ENCODE results near the gene APOL1. TPM values are rescaled to one million over a fixed set of nuclear protein-coding genes. Genes with fewer than 3 reads are reported as not detected.
A peak's percentile ranks its signal among the peaks of the same experiment; 100 is the strongest.

APOL1 gene
- total RNA-seq, 1 experiment from 2014 or later: 0.30 TPM

- Histone ChIP-seq H3K27me3 (ENCODE audit: insufficient read depth, low read length) (no peaks in the 10 kb centered on the region), H2AFZ (ENCODE audit: low read depth, low read length, poor library complexity, severe bottlenecking) (no peak overlapping the region), H3K36me3 (ENCODE audit: control insufficient read depth in 1 of 2, insufficient read depth in 2 of 2, low read length in 2 of 2) (peaks cover 52 to 65% of the 10 kb centered on the region in 2 experiments), H3K4me1 (ENCODE audit: control insufficient read depth in 1 of 2, insufficient read depth in 2 of 2, low read length in 2 of 2) (no peaks in the 10 kb centered on the region), H3K4me3 (replicated peaks in 1 of 2; ENCODE audit: low read depth in 1 of 2, low read length in 2 of 2) (no peak overlapping the region), H4K20me1 (ENCODE audit: insufficient read depth) (no peaks in the 10 kb centered on the region), H3K27ac (ENCODE audit: low read depth, low read length) (no peak overlapping the region), H3K9me2 (ENCODE audit: insufficient read depth) (no peaks in the 10 kb centered on the region), H3K79me2 (ENCODE audit: insufficient read depth, low read length) (no peaks in the 10 kb centered on the region), H3K4me2 (ENCODE audit: low read length) (no peak overlapping the region), H3K9ac (ENCODE audit: low read length) (no peak overlapping the region), H3K9me3 (ENCODE audit: control insufficient read depth in 1 of 2, insufficient read depth in 1 of 2, low read depth in 1 of 2, low read length in 2 of 2) (no peaks in the 10 kb centered on the region)
- no TSS peak for BruUV-seq (replicated peaks)
- ChIA-PET RAD21 (ENCODE audit: low non-redundant PET in 1 of 2, low total read pairs in 2 of 2, uncharacterized antibody in 2 of 2, unreplicated experiment in 2 of 2) (no interaction called here), CTCF (interaction anchor here (1.6 kb wide), 1 partner anchor 9 kb away, joined by 4 read pairs; no protein-coding TSS in a partner anchor), POLR2A (no interaction called here)
- ATAC-seq (no peak), DNase-seq (ENCODE audit: low read depth, low spot score) (no peak)
- intact Hi-C loops (cut with micrococcal nuclease): no loop called here
- TF ChIP-seq FOSL1 (IDR thresholded peaks at IDR 0.05; ENCODE audit: low read depth): no peak
- no peak for TF ChIP-seq TCF7L2 (IDR thresholded peaks at IDR 0.05; ENCODE audit: borderline replicate concordance, extremely low read depth, insufficient read depth, insufficient read length)
- TF ChIP-seq ZFX (IDR thresholded peaks at IDR 0.05): no peak
- no peak for TF ChIP-seq MAX (IDR thresholded peaks at IDR 0.05)
Measured at GRCh38 chr22:36287881-36288515, 35.1 kb downstream of the APOL1 start.

GRCh38 chr22:36288571-36289405 is 35.9 kb downstream of the APOL1 start:
- Histone ChIP-seq H3K27ac (ENCODE audit: low read depth, low read length) (no peak overlapping the region), H3K4me1 (ENCODE audit: control insufficient read depth in 1 of 2, insufficient read depth in 2 of 2, low read length in 2 of 2) (no peaks in the 10 kb centered on the region), H3K27me3 (ENCODE audit: insufficient read depth, low read length) (no peaks in the 10 kb centered on the region), H3K4me2 (ENCODE audit: low read length) (no peak overlapping the region), H3K9me3 (ENCODE audit: control insufficient read depth in 1 of 2, insufficient read depth in 1 of 2, low read depth in 1 of 2, low read length in 2 of 2) (no peaks in the 10 kb centered on the region), H3K79me2 (ENCODE audit: insufficient read depth, low read length) (no peaks in the 10 kb centered on the region), H3K9ac (ENCODE audit: low read length) (no peak overlapping the region), H4K20me1 (ENCODE audit: insufficient read depth) (no peaks in the 10 kb centered on the region), H2AFZ (ENCODE audit: low read depth, low read length, poor library complexity, severe bottlenecking) (no peak overlapping the region), H3K9me2 (ENCODE audit: insufficient read depth) (no peaks in the 10 kb centered on the region), H3K4me3 (replicated peaks in 1 of 2; ENCODE audit: low read depth in 1 of 2, low read length in 2 of 2) (no peak overlapping the region), H3K36me3 (ENCODE audit: control insufficient read depth in 1 of 2, insufficient read depth in 2 of 2, low read length in 2 of 2) (peaks cover 49 to 72% of the 10 kb centered on the region in 2 experiments)
- TSS peak; percentile 73 for BruUV-seq (replicated peaks)
- no peak for ATAC-seq
- ChIA-PET POLR2A (no interaction called here), RAD21 (ENCODE audit: low non-redundant PET in 1 of 2, low total read pairs in 2 of 2, uncharacterized antibody in 2 of 2, unreplicated experiment in 2 of 2) (no interaction called here), CTCF (interaction anchor here (1.6 kb wide), 1 partner anchor 10 kb away, joined by 4 read pairs; no protein-coding TSS in a partner anchor)
- intact Hi-C loops (cut with micrococcal nuclease): no loop called here
- DNase-seq (ENCODE audit: low read depth, low spot score): no peak
- TF ChIP-seq REST (IDR thresholded peaks at IDR 0.05; ENCODE audit: low read depth): no peak
- TF ChIP-seq SIN3A (IDR thresholded peaks at IDR 0.05; ENCODE audit: low read depth): no peak
- TF ChIP-seq MAX (IDR thresholded peaks at IDR 0.05): no peak
- TF ChIP-seq POLR2AphosphoS5 (IDR thresholded peaks at IDR 0.05; ENCODE audit: low read depth, low read length): no peak
- TF ChIP-seq TCF7L2 (IDR thresholded peaks at IDR 0.05; ENCODE audit: borderline replicate concordance, extremely low read depth, insufficient read depth, insufficient read length): no peak
- TF ChIP-seq CBX3 (IDR thresholded peaks at IDR 0.05; ENCODE audit: low read depth): no peak
- no peak for TF ChIP-seq ZBTB33 (IDR thresholded peaks at IDR 0.05; ENCODE audit: extremely low read depth, insufficient replicate concordance, low read length)
- TF ChIP-seq POLR2A (IDR thresholded peaks at IDR 0.05; ENCODE audit: borderline replicate concordance, extremely low read depth, insufficient read depth, insufficient read length): no peak
- TF ChIP-seq SRF (IDR thresholded peaks at IDR 0.05; ENCODE audit: low read depth): no peak
- no peak for TF ChIP-seq EZH2phosphoT487 (IDR thresholded peaks at IDR 0.05; ENCODE audit: borderline replicate concordance)

All from HCT116 (cell line).